Colon (tissue), 2 donors: ENCODE measurements around the gene VAV2.

Experiments
- FAIRE-seq: peaks from 2 replicates; lab custom pipeline; 2012; peaks lifted over from hg19 to GRCh38; lab: Jason Lieb, UNC
- donor health status: control.
- donor health status: control.

Gene VAV2

DNA sequence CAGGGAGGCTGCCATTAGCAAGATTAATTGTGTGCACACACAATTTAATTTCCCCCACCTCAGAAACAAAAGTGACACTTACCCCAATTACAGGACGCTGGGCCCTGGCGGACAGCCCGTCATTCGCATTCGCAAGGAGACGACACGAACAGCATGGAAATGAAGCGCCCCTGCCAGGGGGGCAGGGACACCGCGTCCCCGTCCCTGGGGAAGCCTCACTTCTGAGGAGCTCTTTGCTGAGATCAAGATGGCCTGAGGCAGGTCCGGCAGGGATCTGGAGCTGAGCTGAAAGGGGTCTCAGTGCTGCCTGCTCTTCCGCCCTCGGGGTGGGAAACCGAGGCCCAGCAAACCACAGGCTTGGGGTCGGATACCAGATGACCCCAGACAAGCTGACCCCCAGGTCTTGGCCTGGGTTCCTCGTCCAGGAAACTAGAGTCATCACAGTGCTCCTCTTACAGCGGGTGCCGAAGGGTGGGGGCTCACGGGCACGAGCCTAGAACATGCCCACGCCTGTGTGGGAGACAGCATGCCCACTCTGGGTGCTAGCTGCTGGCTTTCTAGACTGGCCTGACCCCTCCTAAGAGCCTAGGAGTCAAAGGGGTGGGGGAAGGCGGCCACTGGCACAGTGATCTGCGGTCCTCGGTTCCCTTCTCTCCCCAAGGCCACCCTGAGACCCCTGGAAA, 103.2 kb downstream of the VAV2 start:
- FAIRE-seq = no peak

DNA sequence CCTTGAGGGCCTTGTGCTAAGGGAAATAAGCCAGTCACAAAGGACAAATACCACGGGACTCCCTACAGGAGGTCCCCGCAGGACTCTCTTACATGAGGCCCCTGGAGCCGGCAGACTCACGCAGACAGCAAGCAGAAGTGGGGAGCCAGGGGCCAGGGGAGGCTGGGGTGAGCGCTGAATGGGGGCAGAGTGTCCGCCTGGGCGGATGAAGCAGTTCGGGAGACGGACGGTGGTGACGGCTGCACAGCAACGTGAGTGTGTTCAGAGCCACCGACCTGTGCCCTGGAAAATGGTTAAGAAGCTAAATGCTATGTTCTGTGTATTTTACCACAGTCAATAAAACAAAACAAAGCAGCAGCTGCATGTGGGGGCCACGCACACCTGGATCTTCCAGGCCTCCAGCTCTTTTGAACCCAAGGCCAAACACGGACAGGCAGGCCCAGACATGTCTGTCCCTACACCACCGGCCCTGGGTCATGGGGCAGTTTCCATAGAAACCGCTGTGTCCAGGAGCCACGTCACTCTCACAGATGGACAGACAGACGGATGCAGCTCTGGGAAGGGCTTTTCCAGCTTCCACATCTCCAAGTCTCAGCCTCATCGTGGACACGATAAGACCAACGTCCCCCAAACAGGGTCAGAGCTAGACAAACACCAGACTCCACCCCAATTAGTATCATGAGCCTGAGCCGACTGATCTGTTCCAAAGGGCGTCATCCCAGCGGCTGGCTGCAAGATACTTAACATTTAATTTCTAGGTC, 103.9 kb downstream of the VAV2 start:
- no peak for FAIRE-seq

DNA sequence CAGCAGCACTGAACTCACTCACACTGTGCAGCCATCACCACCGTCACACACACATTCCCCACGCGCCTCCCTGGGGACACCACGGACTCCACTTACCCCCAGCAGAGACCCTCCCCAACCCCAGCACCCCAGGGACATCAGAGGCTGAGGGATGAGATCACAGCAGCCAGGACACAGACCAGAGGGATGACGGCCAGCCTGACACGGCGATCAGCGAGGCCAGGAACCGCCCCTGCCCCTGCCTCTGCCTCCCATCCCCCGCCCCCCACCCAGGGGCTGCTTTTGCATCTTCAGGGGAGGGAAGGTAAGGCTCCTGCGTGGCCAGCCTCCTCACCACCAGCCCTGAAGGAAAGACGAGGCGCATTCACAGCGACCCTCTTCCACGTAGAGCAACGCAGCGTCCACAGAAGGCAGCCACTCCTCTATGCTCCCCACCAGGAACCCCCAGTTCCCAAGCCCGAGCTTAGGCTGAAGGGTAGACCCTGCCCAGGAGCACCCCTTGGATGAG, 104.5 kb downstream of the VAV2 start:
- FAIRE-seq = no peak

DNA sequence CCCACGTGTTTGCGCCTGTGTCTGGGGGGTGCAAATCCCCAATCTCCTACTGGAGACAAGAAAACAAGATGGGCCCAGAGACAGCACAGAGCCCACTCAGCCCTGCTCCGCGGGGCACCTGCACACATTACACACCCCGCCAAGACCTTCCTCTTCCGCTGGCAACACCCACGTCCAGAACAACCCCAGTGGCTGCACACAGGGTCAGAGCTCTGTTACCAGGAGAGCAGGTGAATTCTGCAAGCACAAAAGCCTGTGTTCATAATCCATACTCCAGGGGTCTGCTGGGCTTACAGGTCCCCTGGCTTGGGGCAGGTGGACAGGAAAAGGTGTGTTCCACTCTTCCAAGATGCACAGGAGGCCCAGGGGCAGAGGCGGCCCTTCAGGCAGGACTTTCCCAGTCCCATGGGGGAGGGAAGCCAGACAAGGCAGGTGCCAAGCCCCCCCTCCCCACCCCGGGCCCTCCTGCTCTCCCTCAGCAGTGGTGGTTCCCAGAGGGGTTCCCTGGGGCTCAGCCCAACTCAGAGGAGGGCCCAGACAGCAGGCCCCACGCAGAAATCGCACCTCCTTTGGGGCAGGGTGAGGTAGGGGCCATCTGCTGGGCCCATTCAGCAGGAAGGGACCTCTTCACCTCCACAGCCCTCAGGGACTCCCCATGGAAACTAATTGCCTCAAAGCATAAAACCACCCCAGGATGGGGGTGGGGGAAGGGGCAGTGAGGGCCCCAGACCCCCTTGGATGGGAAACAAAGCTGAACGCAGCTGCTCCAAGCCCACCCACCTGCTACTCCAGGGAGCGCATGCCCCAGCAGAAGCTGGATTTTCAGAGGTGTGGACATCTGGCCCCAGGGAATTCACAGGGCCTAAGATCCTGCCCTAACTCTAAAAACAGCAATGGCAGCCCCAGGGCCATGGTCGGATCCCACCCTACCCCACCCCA, 105.3 kb downstream of the VAV2 start:
- no peak for FAIRE-seq

DNA sequence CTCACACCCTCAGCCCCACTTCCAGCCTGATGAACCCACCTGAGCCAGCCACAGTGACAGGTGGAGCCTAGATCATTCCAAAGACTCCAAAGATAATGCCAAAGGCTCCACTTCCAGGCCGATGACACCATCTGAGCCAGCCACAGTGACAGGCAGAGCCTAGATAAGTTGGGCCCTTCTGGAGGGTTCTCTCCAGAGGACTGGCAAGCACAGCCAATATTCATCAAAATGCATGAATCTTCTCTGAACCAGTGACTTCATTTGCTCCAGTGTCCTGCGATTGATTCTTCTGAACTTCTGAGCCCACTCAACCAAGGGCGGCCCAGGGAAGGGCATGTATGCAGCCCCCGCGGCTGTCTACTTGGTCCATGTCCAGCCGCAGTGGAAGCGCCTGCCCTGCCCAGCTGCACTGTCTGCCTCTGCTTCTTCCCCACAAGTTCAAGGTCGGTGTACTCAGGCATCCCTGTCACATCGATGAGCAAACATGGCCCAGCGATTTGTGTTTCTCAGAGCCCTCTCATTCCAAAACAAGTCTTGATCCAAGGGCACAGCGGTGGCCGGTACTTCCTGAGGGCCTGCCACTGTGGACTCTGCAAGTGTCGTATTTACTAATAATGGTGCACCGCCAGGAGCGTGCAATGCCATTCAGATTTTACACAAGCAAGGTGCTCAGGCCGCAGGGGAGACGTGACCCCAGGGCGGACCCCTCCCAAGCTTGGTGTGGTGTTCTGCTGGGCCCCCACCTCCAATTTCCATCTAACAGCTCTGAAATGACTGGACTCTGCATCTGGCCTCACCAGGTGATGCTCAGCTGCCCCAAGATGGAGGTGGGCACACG, 107.0 kb downstream of the VAV2 start:
- no peak for FAIRE-seq

DNA sequence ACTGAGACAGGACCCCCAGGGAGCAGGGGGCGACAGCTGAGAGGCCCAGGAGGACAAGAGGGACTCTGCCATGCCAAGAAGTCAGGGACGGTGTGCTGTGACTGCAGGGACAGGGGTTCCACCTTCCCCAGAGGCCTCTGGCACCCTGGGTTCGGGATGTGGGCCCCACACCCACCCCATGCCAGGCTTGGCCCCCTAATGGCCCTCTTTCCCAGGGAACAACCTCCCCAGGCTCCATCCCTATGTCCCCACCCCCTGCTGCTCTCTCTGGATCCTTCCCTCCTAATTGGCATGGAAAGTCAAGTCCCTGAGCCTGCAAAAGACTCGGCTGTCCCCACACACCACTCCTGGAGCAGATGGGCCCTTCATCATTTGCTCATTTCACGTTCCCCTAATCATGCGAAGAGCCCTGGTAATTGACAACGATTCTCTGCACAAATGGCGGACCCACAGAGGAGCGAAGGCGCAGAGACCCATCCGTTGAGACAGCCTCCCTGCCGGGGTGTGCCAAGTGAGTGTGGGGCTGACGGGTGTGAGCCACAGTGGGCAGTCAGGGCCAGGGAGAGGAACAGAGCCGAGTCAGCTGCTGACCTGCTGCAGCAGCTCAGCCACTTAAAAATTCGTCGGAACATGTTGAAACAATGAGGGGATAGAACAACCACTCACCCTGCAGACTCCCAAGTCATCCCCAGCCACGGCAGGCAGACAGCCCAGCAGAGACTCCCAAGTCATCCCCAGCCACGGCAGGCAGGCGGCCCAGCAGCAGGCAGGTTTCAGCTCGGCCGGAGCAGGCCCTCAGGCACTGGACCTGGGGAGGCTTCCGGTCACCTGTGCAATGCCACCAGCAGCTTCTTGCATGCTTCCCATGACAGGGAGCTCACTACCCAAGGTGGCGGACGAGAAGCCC, 109.0 kb downstream of the VAV2 start:
- no peak for FAIRE-seq

DNA sequence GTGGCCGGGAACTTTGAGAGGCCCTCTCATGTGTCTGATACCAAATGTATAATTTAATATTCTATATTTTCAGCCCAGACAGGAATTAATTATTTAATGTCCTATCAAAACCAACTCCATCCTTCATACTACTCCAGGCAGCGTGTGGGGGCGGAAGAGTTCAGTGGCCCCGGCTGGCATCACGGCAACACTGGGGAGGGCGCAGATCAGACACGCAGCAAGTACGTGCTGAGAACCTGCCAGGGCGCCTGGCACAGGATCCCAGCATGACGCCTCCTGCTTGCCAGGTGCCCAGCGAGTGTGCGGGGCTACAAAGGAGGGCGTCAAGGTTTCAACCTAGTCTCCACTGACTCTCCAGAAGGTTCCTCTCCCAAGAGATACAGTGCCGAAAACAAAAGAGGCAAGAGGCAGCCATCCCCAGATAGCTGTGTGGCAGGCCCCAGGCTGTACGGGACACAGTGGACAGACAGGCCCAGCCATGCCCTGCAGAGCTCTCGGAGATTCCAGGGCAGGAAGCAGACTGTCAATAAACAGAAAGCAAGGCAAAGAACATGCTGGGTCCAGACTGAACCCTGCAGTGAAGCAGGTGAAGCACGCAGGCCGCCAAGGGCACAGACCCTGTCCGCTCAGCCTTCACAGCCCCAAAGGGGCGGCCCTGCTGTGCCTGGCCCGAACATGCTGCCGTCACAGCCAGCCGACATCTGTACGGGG, 110.3 kb downstream of the VAV2 start:
- no peak for FAIRE-seq

DNA sequence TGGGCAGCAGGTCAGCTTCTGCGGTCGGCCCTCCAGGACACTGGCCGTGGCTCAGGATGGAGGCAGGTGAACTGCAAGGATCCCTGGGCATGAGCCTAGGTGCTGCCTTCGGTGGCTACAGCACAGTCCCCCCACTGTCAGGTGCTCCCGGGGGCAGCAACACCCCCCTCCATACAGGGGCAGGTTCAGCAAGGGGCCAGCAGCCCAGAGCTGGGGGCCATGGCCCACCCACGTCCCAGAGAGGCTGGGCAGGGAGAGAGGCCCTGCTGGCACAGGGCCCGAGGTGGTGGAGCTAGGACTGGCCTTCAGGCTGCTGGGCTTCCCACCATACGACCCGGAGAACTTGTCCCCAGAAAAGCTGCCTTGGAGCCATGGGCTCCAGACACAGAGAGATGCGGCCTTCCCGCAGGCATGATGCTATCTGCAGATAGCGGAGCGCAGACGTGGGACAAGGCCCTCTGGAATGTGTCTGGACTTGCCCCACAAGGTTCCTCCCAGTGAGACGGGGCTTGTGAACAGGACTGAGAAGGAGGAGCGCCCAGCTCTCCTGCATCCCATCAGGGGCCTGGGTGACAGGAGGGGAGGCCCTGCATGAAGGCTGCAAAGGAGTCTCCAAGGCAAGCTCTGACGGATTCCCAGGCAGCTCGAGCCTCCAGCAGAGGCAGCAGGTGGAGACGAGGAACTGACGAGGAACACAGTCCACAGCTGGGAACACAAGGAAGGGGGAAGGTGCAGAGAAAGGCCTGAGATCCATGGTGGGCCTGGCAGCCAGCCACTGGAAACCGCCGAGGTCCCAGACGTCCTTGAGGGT, 111.1 kb downstream of the VAV2 start:
- no peak for FAIRE-seq

DNA sequence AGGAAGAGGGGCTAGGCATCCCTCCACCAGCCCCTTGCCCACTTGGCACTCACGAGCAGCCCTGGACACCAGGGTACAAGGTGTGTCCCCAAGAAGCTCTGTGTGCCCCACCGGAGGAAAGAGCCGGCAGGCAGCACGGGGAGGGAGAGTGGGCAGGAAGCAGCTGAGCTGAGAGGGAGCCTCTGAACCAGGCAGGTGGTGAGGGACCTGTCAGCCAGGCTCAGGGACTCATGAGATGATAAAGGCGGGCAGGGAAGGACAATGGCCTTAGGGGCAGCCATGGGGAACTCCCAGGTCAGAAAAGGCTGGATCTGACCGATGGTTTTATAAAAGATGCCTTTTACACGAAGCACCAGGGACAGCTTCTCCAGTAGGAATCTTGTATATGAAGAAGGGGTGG, 112.0 kb downstream of the VAV2 start:
- FAIRE-seq = no peak

DNA sequence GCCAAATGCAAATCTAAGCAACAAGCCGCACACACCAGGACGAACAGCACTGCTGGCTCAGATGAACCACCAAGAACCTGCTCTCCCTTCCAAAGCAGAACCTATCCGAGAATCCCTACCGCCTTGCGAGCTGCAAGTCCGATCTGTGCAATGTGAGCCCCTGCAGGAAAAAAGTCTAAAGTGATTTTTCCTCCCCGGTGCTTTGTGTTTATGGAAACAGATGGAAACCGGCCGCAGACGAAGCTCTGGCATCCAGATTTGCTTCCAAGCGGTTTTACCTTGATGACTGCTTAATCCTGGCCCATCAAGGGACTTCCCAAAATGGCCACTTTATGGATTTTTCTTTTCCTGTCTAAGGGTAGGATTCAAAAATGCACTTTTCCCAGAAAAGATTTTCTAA, 112.5 kb downstream of the VAV2 start:
- no peak for FAIRE-seq

DNA sequence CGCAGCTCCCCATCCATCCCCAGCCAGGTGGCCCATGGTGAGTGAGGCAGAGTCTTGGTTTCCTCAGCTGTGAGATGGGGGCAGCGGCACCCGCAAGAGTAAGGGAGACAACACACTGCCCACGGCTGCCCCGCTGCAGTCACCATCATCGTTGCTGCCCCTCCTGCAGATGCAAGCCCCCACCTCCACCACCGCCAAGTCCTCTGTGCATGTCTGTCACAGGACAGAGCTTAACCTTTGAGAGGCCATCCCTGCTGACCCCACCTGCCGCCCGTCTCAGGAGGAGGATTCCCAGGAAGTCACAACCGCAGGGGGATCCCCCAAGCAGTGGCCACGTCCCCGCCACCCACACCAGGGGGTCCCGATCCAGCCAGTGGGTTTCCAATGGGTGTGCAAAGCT, 113.7 kb downstream of the VAV2 start:
- no peak for FAIRE-seq

DNA sequence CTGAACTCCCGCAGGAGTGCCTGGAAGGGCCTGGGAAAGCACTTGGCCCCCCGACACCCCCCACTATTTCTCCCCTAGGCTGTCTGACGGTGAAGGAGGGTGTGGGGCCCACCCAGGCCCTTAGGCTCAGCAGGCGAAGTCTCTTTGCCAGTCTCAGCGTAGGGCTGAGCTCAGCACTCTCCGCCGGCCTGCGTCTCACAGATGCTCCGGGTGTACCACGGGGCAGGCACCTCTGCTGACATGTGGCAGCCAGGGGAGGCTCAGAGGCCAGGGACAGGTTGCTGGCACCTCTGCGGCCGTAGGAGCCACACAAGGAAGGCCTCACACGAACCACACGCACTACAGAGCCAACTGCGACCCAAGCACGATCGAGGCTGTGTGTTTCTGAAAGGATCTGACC, 114.2 kb downstream of the VAV2 start:
- FAIRE-seq = no peak

DNA sequence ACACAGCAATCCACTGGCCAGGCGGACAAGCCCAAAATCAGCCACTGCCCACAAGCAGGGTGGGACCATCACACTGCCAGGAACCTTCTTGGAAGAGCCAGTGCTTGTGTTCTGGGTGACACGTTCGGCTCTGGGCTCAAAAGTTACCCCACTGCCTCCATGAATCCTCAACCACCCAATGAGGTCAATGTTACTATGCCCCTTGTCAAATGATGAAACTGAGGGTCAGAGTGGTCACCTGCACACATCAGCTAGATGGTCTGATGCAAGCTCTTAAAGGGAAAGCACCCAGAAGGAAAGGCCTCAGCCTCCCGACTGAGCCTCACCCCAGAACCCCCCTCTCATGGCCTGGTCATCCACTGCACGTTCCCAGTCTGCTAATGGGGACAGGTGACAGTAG, 114.8 kb downstream of the VAV2 start:
- no peak for FAIRE-seq

DNA sequence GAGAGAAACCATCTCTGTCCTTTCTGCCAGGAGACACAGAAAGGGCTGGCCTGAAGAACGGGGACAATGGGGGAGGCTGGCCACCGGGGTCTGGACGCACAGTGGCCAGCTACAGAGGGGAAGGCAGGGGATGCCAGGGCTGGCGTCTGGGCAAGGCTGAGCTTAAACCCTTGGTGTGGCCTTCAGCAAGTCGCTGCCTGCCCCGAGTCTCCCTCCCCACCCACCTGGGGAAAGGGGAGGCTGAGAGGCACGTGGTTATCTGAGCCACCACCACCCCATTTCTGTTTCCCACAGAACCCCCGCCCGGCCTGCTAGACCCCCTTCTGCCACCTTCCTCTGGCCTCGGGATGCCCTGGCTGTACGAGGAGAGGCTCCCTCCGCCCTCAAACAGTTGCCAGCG, 115.3 kb downstream of the VAV2 start:
- no peak for FAIRE-seq

DNA sequence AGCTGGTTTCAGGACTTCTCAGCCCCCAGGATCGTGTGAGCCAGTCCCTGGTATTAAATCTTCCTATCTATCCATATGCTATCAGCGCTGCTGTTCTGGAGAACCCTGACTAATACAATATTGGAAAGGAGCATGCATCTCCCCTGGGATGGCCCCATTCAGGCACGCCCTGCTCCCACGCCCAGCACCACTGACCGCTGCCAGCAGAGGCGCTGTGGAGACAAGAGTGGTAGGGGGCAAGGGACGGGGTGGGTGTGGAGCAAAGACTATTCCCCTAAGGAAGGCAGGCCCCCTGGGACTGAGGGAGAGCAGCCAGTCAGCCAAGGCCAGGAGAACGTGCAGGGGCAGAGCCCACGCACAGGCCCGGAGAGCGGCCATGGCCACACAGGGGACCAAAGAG, 116.0 kb downstream of the VAV2 start:
- FAIRE-seq = no peak

DNA sequence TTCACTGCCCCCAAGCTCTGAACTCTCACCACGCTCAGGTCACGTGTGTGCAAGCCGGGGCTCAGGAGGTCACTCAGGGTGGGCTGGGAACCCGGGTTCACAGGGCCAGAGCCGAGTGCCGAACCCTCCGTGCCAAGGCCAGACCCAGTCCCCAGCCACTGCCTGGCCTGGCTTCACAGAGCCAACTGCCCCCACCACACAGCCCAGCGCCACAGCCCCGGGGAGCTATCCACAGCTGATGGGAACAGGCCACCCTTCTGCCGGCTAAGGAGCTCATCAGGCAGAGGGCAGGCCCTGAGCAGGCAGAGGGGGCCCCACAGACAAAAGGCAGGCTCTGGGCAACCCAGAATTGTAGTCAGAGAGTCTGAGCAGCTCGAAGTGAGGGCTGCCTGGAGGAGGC, 117.0 kb downstream of the VAV2 start:
- no peak for FAIRE-seq

DNA sequence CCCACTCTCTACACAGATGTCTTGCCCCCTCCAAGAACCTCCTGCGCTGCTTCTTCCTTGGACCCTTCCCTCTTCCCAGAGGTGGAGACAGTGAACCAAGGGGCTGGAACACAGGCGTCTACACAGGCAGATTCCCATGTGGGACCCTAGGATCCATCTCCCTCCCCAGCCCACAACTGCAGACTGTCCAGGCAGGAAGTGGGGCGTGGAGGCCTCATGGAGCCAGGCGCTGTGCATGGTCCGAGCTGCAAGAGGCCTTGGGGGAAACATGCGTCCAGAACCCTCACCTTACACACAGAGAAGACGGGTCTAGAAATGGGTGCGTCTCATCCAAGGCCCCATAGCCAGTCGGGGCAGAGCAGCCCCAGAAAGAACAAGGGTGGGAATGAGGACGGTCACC, 117.5 kb downstream of the VAV2 start:
- FAIRE-seq = no peak

DNA sequence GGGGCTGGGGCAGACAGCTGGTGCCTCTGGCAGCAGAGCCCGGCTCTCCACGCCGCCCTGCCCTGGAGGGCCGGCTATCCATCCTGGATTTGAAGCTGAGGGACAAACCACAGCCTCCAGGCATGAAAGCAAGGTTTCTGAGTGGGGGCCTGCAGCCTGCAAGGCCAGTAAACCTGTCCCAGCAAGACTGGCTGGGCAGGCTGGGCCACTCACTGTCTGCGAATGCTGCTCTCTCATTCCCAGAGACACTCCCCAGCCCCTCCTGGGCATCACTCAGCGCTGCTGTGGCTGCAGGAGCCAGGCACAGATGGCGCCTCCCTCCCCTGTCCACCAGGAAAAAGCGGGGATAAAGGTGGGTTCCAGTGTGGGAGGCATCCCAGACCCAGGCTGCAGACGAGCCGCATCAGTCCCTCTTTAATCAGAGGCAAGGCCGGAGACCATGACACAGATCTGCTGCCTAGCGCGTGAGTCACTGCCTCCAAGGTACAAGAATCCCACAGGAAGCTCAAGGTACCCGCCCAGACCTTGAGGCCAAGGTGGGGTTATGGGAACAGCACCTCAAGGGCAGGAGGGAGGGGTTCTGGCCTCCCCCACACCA, 118.0 kb downstream of the VAV2 start:
- no peak for FAIRE-seq

DNA sequence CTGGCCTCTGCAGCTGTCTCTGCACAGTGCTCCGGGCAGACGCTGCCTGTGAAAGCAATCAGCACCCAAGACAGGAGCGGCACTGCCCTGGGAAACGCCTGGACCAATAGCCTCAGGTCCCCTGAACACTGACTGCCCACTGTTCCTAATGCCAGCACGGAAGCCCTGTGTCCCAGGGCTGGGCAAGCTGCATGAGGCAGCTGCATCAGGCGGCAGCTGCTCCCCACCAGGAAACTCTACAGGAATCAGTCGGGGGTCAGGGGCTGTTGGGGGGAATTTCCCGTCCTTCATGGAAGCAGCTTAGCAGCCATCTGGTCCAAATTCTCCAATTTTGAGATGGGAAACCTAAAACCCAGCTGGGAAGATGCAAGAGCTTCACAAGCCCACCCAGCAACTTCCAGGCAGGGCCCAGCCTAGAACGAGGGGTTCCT, 118.6 kb downstream of the VAV2 start:
- no peak for FAIRE-seq
